HEK293T (cell line): ENCODE data around the gene ALCAM.

ENCODE experiments used
- ARNT ChIP-seq: fragments of 450-650 bp; IDR thresholded peaks from 2 replicates; pipeline ENCODE4 v1.6.1; 2017; ENCODE audit warnings: mild to moderate bottlenecking
- BHLHE40 ChIP-seq: fragments of 450-650 bp; IDR thresholded peaks from 2 replicates; pipeline ENCODE4 v1.6.1; 2016; ENCODE audit warnings: mild to moderate bottlenecking, moderate library complexity, borderline replicate concordance
- CTBP1 ChIP-seq: fragments of 450-650 bp; IDR thresholded peaks from 2 replicates; pipeline ENCODE4 v1.6.1; 2016; ENCODE audit warnings: borderline replicate concordance
- ELF4 ChIP-seq: fragments of 450-650 bp; IDR thresholded peaks from 2 replicates; pipeline ENCODE4 v1.6.1; 2017; ENCODE audit warnings: antibody characterized with exemption
- FOXA1 ChIP-seq: fragments of 450-650 bp; IDR thresholded peaks from 2 replicates; pipeline ENCODE4 v1.6.1; 2016; ENCODE audit warnings: mild to moderate bottlenecking
- FOXK2 ChIP-seq: fragments of 450-650 bp; IDR thresholded peaks from 2 replicates; pipeline ENCODE4 v1.6.1; 2016; ENCODE audit warnings: mild to moderate bottlenecking
- FOXM1 ChIP-seq: fragments of 450-650 bp; IDR thresholded peaks from 2 replicates; pipeline ENCODE4 v1.6.1; 2017; ENCODE audit warnings: mild to moderate bottlenecking, borderline replicate concordance
- L3MBTL2 ChIP-seq: fragments of 450-650 bp; conservative IDR thresholded peaks from 2 replicates; pipeline ENCODE4 v1.6.1; 2016; ENCODE audit warnings: mild to moderate bottlenecking
- SP1 ChIP-seq: fragments of 450-650 bp; IDR thresholded peaks from 2 replicates; pipeline ENCODE4 v1.6.1; 2017
- SUZ12 ChIP-seq: fragments of 450-650 bp; IDR thresholded peaks from 2 replicates; pipeline ENCODE4 v1.6.1; 2016; ENCODE audit warnings: mild to moderate bottlenecking
- ZNF384 ChIP-seq: fragments of 450-650 bp; IDR thresholded peaks from 2 replicates; pipeline ENCODE4 v1.6.1; 2016

- TF ChIP-seq SUZ12 = no peak
- no peak for TF ChIP-seq L3MBTL2
- TF ChIP-seq FOXK2 = no peak
- TF ChIP-seq BHLHE40 = no peak
- no peak for TF ChIP-seq ELF4
- TF ChIP-seq SP1 = no peak
- TF ChIP-seq ARNT = no peak
- TF ChIP-seq FOXA1 = no peak
- no peak for TF ChIP-seq FOXM1
- TF ChIP-seq CTBP1 = no peak
- no peak for TF ChIP-seq ZNF384
Measured at GRCh38 chr3:105610473-105610872, 243.8 kb downstream of the ALCAM start.
